ENCODE results near the gene DAGLA.

DNA sequence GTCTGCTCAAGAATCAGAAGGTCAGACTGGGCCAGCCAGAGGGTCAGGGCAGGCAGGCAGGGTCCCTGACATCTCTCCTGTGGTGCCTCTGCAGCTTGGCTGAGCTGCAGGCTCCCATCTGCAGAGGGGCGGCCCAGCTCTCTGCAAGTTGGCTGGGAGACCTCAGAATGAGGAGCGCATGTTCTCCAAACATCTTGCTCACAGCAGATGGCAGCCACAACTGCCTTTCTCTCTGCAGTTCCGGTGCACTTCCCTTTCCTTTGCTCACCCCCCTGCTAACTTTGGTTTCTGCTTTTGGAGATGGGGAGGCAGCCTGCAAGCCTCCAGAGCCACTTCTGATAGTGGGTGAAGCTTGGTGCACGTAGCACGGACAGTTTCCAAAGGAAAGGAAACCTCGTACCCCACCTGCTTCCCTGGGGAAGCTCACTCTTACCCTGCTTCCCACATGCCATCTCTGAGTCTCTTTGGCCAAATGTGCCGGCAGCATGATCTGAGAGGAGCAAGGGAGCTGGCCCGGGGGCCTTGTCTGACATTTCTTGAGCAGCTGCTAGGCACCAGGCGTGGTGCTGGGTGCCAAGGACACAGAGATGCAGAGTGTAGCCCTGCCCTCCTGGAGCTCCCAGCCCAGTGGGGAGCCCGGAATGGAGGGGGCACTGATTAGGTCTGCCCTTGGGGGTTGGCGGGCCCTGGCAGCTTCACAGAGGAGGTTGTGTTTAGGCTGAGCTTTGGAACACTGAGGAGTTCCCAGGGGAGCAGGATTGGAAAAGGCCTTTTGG, 18.2 kb downstream of the DAGLA start:
- TF ChIP-seq SUZ12 (IDR thresholded peaks at IDR 0.05) (no peak), L3MBTL2 (conservative IDR thresholded peaks at IDR 0.05) (no peak), SP1 (IDR thresholded peaks at IDR 0.05) (no peak), BHLHE40 (IDR thresholded peaks at IDR 0.05; ENCODE audit: borderline replicate concordance) (no peak), FOXM1 (IDR thresholded peaks at IDR 0.05; ENCODE audit: borderline replicate concordance) (no peak), CTBP1 (IDR thresholded peaks at IDR 0.05; ENCODE audit: borderline replicate concordance) (no peak), ELF4 (IDR thresholded peaks at IDR 0.05) (no peak), TARDBP (IDR thresholded peaks at IDR 0.05) (no peak), HDGF (IDR thresholded peaks at IDR 0.05; ENCODE audit: borderline replicate concordance) (no peak), FOXK2 (IDR thresholded peaks at IDR 0.05) (no peak), LEF1 (IDR thresholded peaks at IDR 0.05; ENCODE audit: borderline replicate concordance) (no peak), FOXA1 (IDR thresholded peaks at IDR 0.05) (no peak)
